Testis (tissue), 3 donors: ENCODE measurements around the gene EMD. TPM values are rescaled to one million over a fixed set of nuclear protein-coding genes. Genes with fewer than 3 reads are reported as not detected.

Experiments used
- DNase-seq: peaks from one replicate; pipeline ENCODE4 v3.0.0-alpha.2; 2019
- H3K27ac ChIP-seq, 2 donors: fragments of 200-600 bp; sonication (generic); one replicate each; pipeline ENCODE4 v1.5.1; 2019
- H3K27me3 ChIP-seq: fragments of 200-600 bp; sonication (generic); one replicate; pipeline ENCODE4 v1.5.1; 2019
- H3K36me3 ChIP-seq: fragments of 200-600 bp; sonication (generic); one replicate; pipeline ENCODE4 v1.5.1; 2017; ENCODE audit warnings: low read depth; ENCODE audit errors: missing control alignments
- H3K4me1 ChIP-seq: fragments of 200-600 bp; sonication (generic); one replicate; pipeline ENCODE4 v1.5.1; 2019
- H3K4me3 ChIP-seq, 2 donors: fragments of 200-600 bp; sonication (generic); one replicate each; pipeline ENCODE4 v1.5.1; 2017 to 2019
- H3K9me3 ChIP-seq: fragments of 200-600 bp; sonication (generic); one replicate; pipeline ENCODE4 v1.5.1; 2017
- CTCF ChIP-seq, 3 experiments: fragments of 450-650 bp in 2 of 3; fragments of 200-600 bp in 1 of 3; sonication (generic) in 1 of 3; IDR thresholded peaks; one replicate each; pipeline ENCODE4 v1.5.1; 2016 to 2019; ENCODE audit warnings: antibody characterized with exemption in 3 of 3, mild to moderate bottlenecking in 2 of 3, moderate library complexity in 1 of 3
- POLR2A ChIP-seq: fragments of 450-650 bp; IDR thresholded peaks from one replicate; pipeline ENCODE4 v1.6.1; 2017; ENCODE audit warnings: antibody characterized with exemption, mild to moderate bottlenecking, moderate library complexity
- WGBS, 2 donors: methylation state at CpG; one replicate each; pipeline ENCODE4 v1.1.5; 2018; 5-methylcytosine and 5-hydroxymethylcytosine counted together
- intact Hi-C: fragments of 100-400 bp; cut with DNase I; formaldehyde crosslinking; loops from one replicate; pipeline ENCODE4 v1.15.1; 2023; ENCODE audit warnings: low total_unique reads
- polyA plus RNA-seq: library from polyadenylated mRNA; stranded (reverse); fragments of 350-450 nt; fragmentation: Illumina TruSeq; extraction: RNeasy Lipid Tissue Mini Kit (QIAGEN cat#74804); gene quantifications from one replicate; pipeline ENCODE4 v1.2.3, GENCODE V29; 2014; ENCODE audit warnings: low read depth, low replicate concordance; ENCODE audit not compliant: insufficient read depth
- total RNA-seq, 2 donors: library from RNA; depleted of rRNA; stranded (reverse); fragments of >200 nt; gene quantifications; one replicate each; pipeline ENCODE4 v1.2.3, GENCODE V29; 2016

Gene EMD
- total and polyA plus RNA-seq, 3 donors from 2014 or later = 65.6 to 74.2 (median 69.6) TPM

DNA sequence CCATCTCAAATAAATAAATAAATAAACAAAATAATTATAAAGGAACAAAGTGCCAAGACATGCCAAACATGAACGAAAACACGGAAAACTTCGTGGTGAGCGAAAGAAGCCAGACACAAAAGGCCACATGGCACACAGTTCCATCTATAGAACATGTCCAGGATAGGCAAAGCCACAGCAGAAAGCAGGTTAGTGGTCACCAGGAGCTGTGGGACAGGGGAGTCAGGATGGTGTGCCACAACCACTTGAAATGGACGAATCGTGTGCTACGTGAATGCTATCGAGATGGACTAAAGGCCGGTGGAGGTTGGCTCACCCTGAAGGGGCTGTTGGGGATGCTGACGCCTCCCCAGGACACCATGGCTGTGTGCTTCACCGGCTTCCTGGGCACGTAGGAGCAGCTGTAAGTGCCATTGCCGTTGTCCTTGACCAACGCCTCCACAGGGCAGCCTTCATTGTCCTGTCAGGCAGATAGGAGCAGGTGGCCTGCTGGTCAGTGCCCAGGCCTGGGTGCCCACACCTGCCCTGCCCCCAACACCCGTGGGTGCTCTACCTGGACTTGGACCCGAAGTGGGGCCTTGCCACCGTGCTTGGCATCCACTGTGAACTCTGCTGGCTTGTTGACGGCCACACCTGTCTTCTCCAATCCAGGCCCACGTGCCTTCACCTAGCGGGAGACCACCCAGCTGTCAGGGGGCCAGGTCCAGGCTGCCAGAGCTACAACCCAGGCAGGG, 15.2 kb upstream of the EMD start:
- no peak overlapping the region for H3K27ac ChIP-seq
- no peaks in the 10 kb centered on the region for H3K9me3 ChIP-seq
- intact Hi-C loops = no loop called here
- TF ChIP-seq CTCF (IDR thresholded peaks at IDR 0.05) (no peak), POLR2A (no peak)
- no peak overlapping the region for H3K4me3 ChIP-seq
- no peak for DNase-seq
- 69 to 73% methylated on average over 8 of the region's 20 CpGs for WGBS, 2 donors
- H3K36me3 ChIP-seq = no peaks in the 10 kb centered on the region
- H3K27me3 ChIP-seq = no peaks in the 10 kb centered on the region
- peaks cover 5% of the 10 kb centered on the region for H3K4me1 ChIP-seq

- Histone ChIP-seq H3K27me3 (no peaks in the 10 kb centered on the region), H3K27ac (no peak overlapping the region), H3K9me3 (no peaks in the 10 kb centered on the region), H3K36me3 (no peaks in the 10 kb centered on the region), H3K4me1 (peaks cover 5% of the 10 kb centered on the region), H3K4me3 (no peak overlapping the region)
- intact Hi-C loops = no loop called here
- no peak for DNase-seq
- WGBS, 2 donors = 51 to 70% methylated on average over 7 to 20 of the region's 20 CpGs
- no peak for TF ChIP-seq POLR2A
- TF ChIP-seq CTCF (IDR thresholded peaks at IDR 0.05) = no peak
Measured at GRCh38 chrX:154365052-154365600, 14.0 kb upstream of the EMD start.

GRCh38 chrX:154365997-154366665, 13.0 kb upstream of the EMD start:
- Histone ChIP-seq H3K36me3 (no peaks in the 10 kb centered on the region), H3K27ac (peak overlapping the region in 1 of 2 donors; percentile 89), H3K4me3 (no peak overlapping the region), H3K27me3 (no peaks in the 10 kb centered on the region), H3K9me3 (no peaks in the 10 kb centered on the region), H3K4me1 (peaks cover 5% of the 10 kb centered on the region)
- intact Hi-C loops = no loop called here
- WGBS, 2 donors = 80% methylated on average over 18 of the region's 32 CpGs; no CpG with 5 or more reads in 1 of the 2 donors
- TF ChIP-seq CTCF (IDR thresholded peaks at IDR 0.05) (no peak), POLR2A (no peak)
- DNase-seq = no peak

DNA sequence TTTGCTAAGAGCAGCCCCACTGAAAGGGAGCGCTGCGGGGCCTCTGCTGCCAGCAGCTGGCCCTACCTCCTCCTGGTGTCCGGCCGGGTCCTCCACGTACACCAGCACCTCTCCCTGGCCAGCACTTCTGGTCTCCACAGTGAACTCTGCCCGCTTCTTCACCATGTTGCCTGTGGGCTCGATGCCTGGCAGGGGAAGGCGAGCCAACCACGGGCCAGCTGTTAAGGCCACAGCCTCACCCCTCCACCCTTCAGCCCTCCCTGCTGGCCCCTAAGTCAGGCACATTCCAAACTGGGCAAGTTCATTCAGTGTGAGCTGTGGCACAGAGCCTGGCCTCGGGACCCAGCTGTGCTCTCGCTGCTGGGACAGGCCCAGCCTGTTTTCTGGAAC, 12.4 kb upstream of the EMD start:
- no peaks in the 10 kb centered on the region for H3K36me3 ChIP-seq
- intact Hi-C loops = no loop called here
- no peak for DNase-seq
- H3K9me3 ChIP-seq = no peaks in the 10 kb centered on the region
- no peak overlapping the region for H3K4me3 ChIP-seq
- peaks cover 5% of the 10 kb centered on the region for H3K4me1 ChIP-seq
- TF ChIP-seq CTCF (IDR thresholded peaks at IDR 0.05) = no peak
- TF ChIP-seq POLR2A = no peak
- peak overlapping the region in 1 of 2 donors; percentile 89 for H3K27ac ChIP-seq
- no peaks in the 10 kb centered on the region for H3K27me3 ChIP-seq
- WGBS, 2 donors = 82 to 90% methylated on average over 2 to 6 of the region's 11 CpGs
